ENCODE results near the gene KPNA4. TPM values are rescaled to one million over a fixed set of nuclear protein-coding genes. Genes with fewer than 3 reads are reported as not detected.
"Not testable (repeated sequence)": the region's sequence is repeated elsewhere in the genome, so short reads cannot be mapped to it uniquely, and the experiment has no call there.

KPNA4 gene
- total and polyA plus RNA-seq, 7 donors = 15.0 to 52.8 (median 45.4) TPM

- Histone ChIP-seq H3K27ac (no peak overlapping the region), H3K4me3 (no peak overlapping the region), H3K27me3 (no peaks in the 10 kb centered on the region), H3K36me3 (no peaks in the 10 kb centered on the region), H3K9me3 (peaks cover 0 to 2% (median 0%) of the 10 kb centered on the region in 4 donors), H3K4me1 (peaks cover 0 to 8% (median 3%) of the 10 kb centered on the region in 4 donors)
- intact Hi-C loops (cut with DNase I) = no loop called here
- no peak for DNase-seq
- TF ChIP-seq CTCF (IDR thresholded peaks at IDR 0.05) = no peak
- no peak for TF ChIP-seq POLR2A (IDR thresholded peaks at IDR 0.05)
- TF ChIP-seq POLR2AphosphoS5 (IDR thresholded peaks at IDR 0.05) = no peak
- no peak for TF ChIP-seq EP300 (IDR thresholded peaks at IDR 0.05)
Observed at GRCh38 chr3:160576621-160577020, 11.2 kb upstream of the KPNA4 start.

- WGBS, 2 donors = 48 to 70% methylated on average over 1 of the region's 1 CpG
- TF ChIP-seq EP300 (IDR thresholded peaks at IDR 0.05) = no peak
- TF ChIP-seq POLR2AphosphoS5 (IDR thresholded peaks at IDR 0.05) = no peak
- no peak for TF ChIP-seq POLR2A (IDR thresholded peaks at IDR 0.05)
- TF ChIP-seq CTCF (IDR thresholded peaks at IDR 0.05) = no peak
- intact Hi-C loops (cut with DNase I) = no loop called here
- Histone ChIP-seq H3K27ac (no peak overlapping the region), H3K4me3 (no peak overlapping the region), H3K36me3 (no peaks in the 10 kb centered on the region), H3K9me3 (no peaks in the 10 kb centered on the region), H3K27me3 (no peaks in the 10 kb centered on the region), H3K4me1 (peaks cover 0 to 8% (median 3%) of the 10 kb centered on the region in 4 donors)
- DNase-seq = no peak
Observed at GRCh38 chr3:160575589-160575988, 10.2 kb upstream of the KPNA4 start.

DNA sequence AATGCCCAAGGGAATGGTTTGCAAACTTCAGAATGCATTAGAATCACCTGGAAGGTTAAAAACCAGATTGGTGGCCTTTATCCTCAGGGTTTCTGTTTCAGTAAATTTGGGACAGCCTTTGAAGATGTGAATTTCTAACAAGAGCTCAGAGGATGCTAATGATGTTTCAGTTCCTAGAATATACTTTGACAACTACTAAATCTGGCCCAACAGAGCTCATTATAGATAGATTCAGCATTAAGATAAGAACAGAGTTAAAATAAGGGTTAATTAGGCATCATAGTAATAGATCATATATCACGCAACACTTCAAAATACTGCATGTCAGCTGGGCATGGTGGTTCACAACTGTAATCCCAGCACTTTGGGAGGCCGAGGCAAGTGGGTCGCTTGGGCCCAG, 9.3 kb upstream of the KPNA4 start:
- Histone ChIP-seq H3K27ac (no peak overlapping the region), H3K9me3 (no peaks in the 10 kb centered on the region), H3K36me3 (no peaks in the 10 kb centered on the region), H3K4me3 (no peak overlapping the region), H3K27me3 (no peaks in the 10 kb centered on the region), H3K4me1 (peaks cover 0 to 8% (median 3%) of the 10 kb centered on the region in 4 donors)
- WGBS, 2 donors = 97 to 98% methylated on average over 3 of the region's 3 CpGs
- no peak for DNase-seq
- no peak for TF ChIP-seq EP300 (IDR thresholded peaks at IDR 0.05)
- no peak for TF ChIP-seq POLR2A (IDR thresholded peaks at IDR 0.05)
- TF ChIP-seq POLR2AphosphoS5 (IDR thresholded peaks at IDR 0.05) = no peak
- no peak for TF ChIP-seq CTCF (IDR thresholded peaks at IDR 0.05)
- intact Hi-C loops (cut with DNase I) = no loop called here

DNA sequence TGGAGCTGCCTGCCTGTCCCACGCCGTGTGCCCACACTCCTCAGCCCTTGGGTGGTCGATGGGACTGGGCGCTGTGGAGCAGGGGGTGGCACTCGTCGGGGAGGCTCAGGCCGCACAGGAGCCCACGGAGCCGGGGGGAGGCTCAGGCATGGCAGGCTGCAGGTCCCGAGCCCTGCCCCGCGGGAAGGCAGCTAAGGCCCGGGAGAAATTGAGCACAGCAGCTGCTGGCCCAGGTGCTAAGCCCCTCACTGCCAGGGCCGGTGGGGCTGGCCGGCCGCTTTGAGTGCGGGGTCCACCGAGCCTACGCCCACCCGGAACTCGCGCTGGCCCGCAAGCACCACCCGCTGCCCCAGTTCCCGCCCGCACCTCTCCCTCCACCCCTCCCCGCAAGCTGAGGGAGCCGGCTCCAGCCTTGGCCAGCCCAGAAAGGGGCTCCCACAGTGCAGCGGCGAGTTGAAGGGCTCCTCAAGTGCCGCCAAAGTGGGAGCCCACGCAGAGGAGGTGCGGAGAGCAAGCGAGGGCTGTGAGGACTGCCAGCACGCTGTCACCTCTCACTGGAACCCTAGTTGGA, 8.7 kb upstream of the KPNA4 start:
- H3K36me3 ChIP-seq; DNase-seq; H3K27me3 ChIP-seq; H3K4me1 ChIP-seq; H3K27ac ChIP-seq; intact Hi-C loops (cut with DNase I); H3K4me3 ChIP-seq; H3K9me3 ChIP-seq: not testable (repeated sequence)
- WGBS, 2 donors = 96 to 97% methylated on average over 35 of the region's 35 CpGs

DNA sequence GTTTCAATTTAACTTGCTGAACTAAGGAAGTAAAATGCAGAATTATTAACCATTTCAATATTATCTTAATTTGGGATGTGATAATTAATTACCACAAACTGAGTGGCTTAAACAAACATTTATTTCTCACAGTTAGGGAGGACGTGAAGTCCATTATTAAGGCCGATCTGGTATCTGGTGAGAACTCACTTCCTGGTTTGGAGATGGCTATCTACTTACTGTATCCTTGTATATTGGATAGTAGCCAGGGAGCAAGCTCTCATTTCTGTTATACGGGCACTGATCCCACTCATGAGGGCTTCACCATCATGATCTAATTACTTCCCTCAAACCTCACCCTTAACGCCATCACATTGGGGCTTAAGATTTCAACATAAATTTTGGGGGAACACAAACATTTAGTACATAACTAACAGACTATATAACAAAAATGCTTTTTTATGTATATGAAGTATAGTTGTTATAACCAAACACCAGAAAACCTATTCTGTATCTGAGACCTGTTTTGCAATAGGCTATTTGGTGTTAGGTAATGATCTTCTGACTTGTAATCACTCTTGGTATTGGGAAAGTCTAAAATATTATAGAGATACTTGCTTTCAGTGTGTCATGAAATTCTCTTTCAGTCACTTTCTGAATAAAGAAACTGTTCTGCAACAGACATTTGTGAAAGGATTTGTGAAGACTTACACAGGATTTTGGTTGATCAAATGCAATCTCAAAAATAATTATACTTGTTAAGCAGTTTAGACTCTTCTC, 4.7 kb upstream of the KPNA4 start:
- Histone ChIP-seq H3K27ac (no peak overlapping the region), H3K36me3 (no peaks in the 10 kb centered on the region), H3K27me3 (no peaks in the 10 kb centered on the region), H3K4me1 (peaks cover 0 to 13% (median 4%) of the 10 kb centered on the region in 4 donors), H3K9me3 (no peaks in the 10 kb centered on the region), H3K4me3 (no peak overlapping the region)
- WGBS, 2 donors = 87 to 92% methylated on average over 4 of the region's 4 CpGs
- TF ChIP-seq EP300 (IDR thresholded peaks at IDR 0.05) (no peak), POLR2A (IDR thresholded peaks at IDR 0.05) (no peak), CTCF (IDR thresholded peaks at IDR 0.05) (no peak), POLR2AphosphoS5 (IDR thresholded peaks at IDR 0.05) (no peak)
- DNase-seq = no peak
- intact Hi-C loops (cut with DNase I) = loop anchor here (5.0 kb wide), 2 partner anchors 123 to 652 kb away; partner anchors contain the start of genes NMD3 and TRIM59

Data from sigmoid colon (tissue), 7 donors.